Neural cell (in vitro differentiated cells): ENCODE measurements around the gene CDH4.

Source experiments
- CTCF ChIP-seq: fragments of 450-650 bp; IDR thresholded peaks from 2 replicates; pipeline ENCODE4 v1.5.1; 2014; ENCODE audit warnings: antibody characterized with exemption, mild to moderate bottlenecking, moderate library complexity; ENCODE audit not compliant: poor library complexity, severe bottlenecking
- EP300 ChIP-seq: fragments of 450-650 bp; conservative IDR thresholded peaks from 2 replicates; pipeline ENCODE4 v1.6.1; 2014; ENCODE audit warnings: antibody characterized with exemption, mild to moderate bottlenecking, moderate library complexity; ENCODE audit not compliant: poor library complexity, severe bottlenecking
- EZH2 ChIP-seq: fragments of 200-600, 300-800 bp; shearing (Covaris generic), sonication (generic); IDR thresholded peaks from 2 replicates; pipeline ENCODE4 v1.6.1; 2014; ENCODE audit warnings: antibody characterized with exemption, low read length, borderline replicate concordance, mild to moderate bottlenecking; ENCODE audit not compliant: insufficient read depth, poor library complexity, severe bottlenecking
- MXI1 ChIP-seq: fragments of 450-650 bp; conservative IDR thresholded peaks from 2 replicates; pipeline ENCODE4 v1.6.1; 2014; ENCODE audit warnings: antibody characterized with exemption, mild to moderate bottlenecking; ENCODE audit not compliant: poor library complexity, severe bottlenecking
- POLR2AphosphoS5 ChIP-seq: IDR thresholded peaks from 2 replicates; pipeline ENCODE4 v1.6.1; 2012
- RAD21 ChIP-seq: fragments of 450-650 bp; conservative IDR thresholded peaks from 2 replicates; pipeline ENCODE4 v1.6.1; 2014; ENCODE audit warnings: antibody characterized with exemption, mild to moderate bottlenecking, moderate library complexity
- SMC3 ChIP-seq: fragments of 450-650 bp; conservative IDR thresholded peaks from 2 replicates; pipeline ENCODE4 v1.6.1; 2014; ENCODE audit warnings: antibody characterized with exemption, mild to moderate bottlenecking, moderate library complexity; ENCODE audit not compliant: poor library complexity
- TAF1 ChIP-seq: IDR thresholded peaks from 2 replicates; pipeline ENCODE4 v1.6.1; 2012; ENCODE audit warnings: low read depth

GRCh38 chr20:61587681-61588289 lies 335.7 kb downstream of the CDH4 start:
- TF ChIP-seq CTCF (no peak), POLR2AphosphoS5 (no peak), EZH2 (no peak), RAD21 (no peak), TAF1 (no peak), EP300 (no peak), SMC3 (no peak), MXI1 (no peak)
